ENCODE data around the gene BTBD8. TPM values are rescaled to one million over a fixed set of nuclear protein-coding genes. Genes with fewer than 3 reads are reported as not detected.

BTBD8 gene
- polyA plus RNA-seq, 1 experiment = 0.43 TPM

DNA sequence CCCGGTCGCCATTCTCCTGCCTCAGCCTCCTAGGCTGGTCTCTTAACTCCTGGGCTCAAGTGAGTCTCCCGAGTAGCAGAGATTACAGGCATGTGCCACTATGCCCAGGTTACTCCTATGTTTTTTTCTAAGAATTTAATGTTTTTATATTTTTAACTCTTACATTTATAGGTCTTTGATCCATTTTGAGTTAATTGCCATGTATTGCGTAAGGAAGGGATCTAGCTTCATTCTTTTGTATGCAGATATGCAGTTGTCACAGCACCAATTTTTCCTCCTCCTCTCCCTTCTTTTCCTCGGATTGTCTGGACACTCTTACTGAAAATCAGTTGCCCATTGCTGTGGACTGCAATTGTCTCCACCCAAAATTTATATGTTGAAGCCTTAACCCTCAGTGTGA is 11.5 kb downstream of the BTBD8 start:
- Histone ChIP-seq H3K27me3 (ENCODE audit: control insufficient read depth, insufficient read depth, low read length) (no peaks in the 10 kb centered on the region), H3K36me3 (ENCODE audit: control insufficient read depth, insufficient read depth, low read length) (no peaks in the 10 kb centered on the region), H3K4me3 (ENCODE audit: low read depth, low read length) (no peak overlapping the region)
- TF ChIP-seq, protein P1, sequence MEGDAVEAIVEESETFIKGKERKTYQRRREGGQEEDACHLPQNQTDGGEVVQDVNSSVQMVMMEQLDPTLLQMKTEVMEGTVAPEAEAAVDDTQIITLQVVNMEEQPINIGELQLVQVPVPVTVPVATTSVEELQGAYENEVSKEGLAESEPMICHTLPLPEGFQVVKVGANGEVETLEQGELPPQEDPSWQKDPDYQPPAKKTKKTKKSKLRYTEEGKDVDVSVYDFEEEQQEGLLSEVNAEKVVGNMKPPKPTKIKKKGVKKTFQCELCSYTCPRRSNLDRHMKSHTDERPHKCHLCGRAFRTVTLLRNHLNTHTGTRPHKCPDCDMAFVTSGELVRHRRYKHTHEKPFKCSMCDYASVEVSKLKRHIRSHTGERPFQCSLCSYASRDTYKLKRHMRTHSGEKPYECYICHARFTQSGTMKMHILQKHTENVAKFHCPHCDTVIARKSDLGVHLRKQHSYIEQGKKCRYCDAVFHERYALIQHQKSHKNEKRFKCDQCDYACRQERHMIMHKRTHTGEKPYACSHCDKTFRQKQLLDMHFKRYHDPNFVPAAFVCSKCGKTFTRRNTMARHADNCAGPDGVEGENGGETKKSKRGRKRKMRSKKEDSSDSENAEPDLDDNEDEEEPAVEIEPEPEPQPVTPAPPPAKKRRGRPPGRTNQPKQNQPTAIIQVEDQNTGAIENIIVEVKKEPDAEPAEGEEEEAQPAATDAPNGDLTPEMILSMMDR (IDR thresholded peaks at IDR 0.05; ENCODE audit: insufficient read depth, low read depth, low read length) = no peak
- ChIA-PET CTCF (no interaction called here), POLR2A (no interaction called here)
- no peak for DNase-seq (ENCODE audit: low read depth)

DNA sequence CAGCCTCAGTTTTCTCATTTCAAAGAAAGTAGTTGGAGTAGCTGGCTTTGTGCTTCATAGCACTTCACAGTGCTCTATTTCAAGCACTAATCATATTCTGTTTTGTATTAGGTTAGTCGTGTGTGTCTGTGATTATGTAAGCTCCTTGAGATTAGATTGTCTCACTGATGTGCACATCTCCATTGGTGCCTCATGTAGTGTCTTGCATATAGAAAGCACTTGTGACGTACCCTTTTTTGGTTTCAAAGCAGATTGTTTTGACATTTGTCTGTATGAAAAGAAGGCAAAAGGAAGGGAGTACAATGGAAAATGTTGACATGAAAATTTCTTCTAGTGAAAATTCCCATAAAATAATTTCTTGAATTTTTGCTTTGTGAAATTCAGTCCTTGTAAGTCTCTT is 13.9 kb downstream of the BTBD8 start:
- ChIA-PET POLR2A (no interaction called here), CTCF (no interaction called here)
- Histone ChIP-seq H3K27me3 (ENCODE audit: control insufficient read depth, insufficient read depth, low read length) (no peaks in the 10 kb centered on the region), H3K36me3 (ENCODE audit: control insufficient read depth, insufficient read depth, low read length) (no peaks in the 10 kb centered on the region), H3K4me3 (ENCODE audit: low read depth, low read length) (no peak overlapping the region)
- TF ChIP-seq, protein P1 (IDR thresholded peaks at IDR 0.05; ENCODE audit: insufficient read depth, low read depth, low read length) = no peak
- no peak for DNase-seq (ENCODE audit: low read depth)

DNA sequence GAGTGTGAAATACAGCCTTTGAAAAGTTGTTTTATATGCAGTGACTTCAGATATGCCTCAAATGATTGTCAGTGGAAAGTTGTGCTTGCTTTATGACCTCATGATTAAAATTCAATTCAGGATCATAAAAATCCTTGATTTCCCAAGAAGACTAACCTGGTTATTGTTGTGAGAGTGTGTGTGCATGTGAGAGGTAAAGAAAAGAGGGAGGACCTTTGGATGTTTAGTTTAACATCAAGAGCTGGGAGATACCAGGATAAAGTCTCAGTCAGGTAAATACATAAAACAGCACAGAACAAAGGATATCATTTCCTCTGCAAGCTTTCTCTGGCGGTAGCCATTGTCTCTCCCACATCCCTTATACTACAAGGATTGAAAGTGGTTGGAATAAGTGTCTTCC is 14.4 kb downstream of the BTBD8 start:
- TF ChIP-seq, protein P1 (IDR thresholded peaks at IDR 0.05; ENCODE audit: insufficient read depth, low read depth, low read length) = no peak
- ChIA-PET POLR2A (no interaction called here), CTCF (no interaction called here)
- Histone ChIP-seq H3K36me3 (ENCODE audit: control insufficient read depth, insufficient read depth, low read length) (no peaks in the 10 kb centered on the region), H3K4me3 (ENCODE audit: low read depth, low read length) (no peak overlapping the region), H3K27me3 (ENCODE audit: control insufficient read depth, insufficient read depth, low read length) (no peaks in the 10 kb centered on the region)
- no peak for DNase-seq (ENCODE audit: low read depth)

DNA sequence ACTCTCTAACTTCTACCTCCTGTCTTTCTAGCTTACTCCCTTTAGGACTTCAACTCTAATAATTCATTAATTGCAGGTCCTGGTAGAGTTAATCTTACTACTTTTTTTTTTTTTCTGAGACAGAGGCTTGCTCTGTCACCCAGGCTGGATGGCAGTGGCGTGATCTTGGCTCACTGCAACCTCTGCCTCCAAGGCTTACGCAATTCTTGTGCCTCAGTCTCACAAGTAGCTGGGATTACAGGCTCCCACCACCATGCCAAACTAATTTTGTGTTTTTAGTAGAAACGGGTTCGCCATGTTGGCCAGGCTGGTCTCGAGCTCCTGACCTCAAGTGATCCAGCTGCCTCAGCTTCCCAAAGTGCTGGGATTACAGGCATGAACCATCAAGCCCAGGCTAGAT is 15.7 kb downstream of the BTBD8 start:
- ChIA-PET POLR2A (no interaction called here), CTCF (interaction anchor here (0.6 to 1.1 kb wide), 2 partner anchors 194 to 195 kb away, joined by 3 to 4 read pairs; no protein-coding TSS in a partner anchor)
- DNase-seq (ENCODE audit: low read depth) = no peak
- no peaks in the 10 kb centered on the region for H3K36me3 ChIP-seq (ENCODE audit: control insufficient read depth, insufficient read depth, low read length)
- no peak overlapping the region for H3K4me3 ChIP-seq (ENCODE audit: low read depth, low read length)
- H3K27me3 ChIP-seq (ENCODE audit: control insufficient read depth, insufficient read depth, low read length) = no peaks in the 10 kb centered on the region
- TF ChIP-seq, protein P1 (IDR thresholded peaks at IDR 0.05; ENCODE audit: insufficient read depth, low read depth, low read length) = no peak

DNA sequence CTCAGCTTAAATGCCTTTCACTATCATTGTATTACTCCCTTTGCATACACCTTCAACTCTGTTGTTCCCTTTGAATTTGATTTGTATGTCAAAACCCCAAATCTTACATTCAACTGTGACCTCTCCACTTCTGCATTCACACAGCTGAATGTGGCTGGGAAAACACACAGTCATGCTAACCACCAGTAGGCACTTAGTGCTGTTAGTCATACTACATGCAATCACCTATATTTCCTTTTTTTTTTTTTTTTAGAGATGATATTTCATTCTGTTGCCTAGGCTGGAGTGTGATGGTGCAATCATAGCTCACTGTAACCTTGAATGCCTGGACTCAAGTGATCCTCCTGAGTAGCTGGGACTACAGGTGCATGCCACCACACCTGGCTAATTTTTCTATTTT is 16.2 kb downstream of the BTBD8 start:
- ChIA-PET CTCF (interaction anchor here (0.6 to 1.1 kb wide), 2 partner anchors 195 kb away, joined by 3 to 4 read pairs; no protein-coding TSS in a partner anchor), POLR2A (no interaction called here)
- DNase-seq (ENCODE audit: low read depth) = no peak
- H3K4me3 ChIP-seq (ENCODE audit: low read depth, low read length) = no peak overlapping the region
- no peaks in the 10 kb centered on the region for H3K27me3 ChIP-seq (ENCODE audit: control insufficient read depth, insufficient read depth, low read length)
- TF ChIP-seq, protein P1 (IDR thresholded peaks at IDR 0.05; ENCODE audit: insufficient read depth, low read depth, low read length) = no peak
- no peaks in the 10 kb centered on the region for H3K36me3 ChIP-seq (ENCODE audit: control insufficient read depth, insufficient read depth, low read length)

Data from BJ (cell line).